Measurements from ENCODE around the gene SORBS2. TPM values are rescaled to one million over a fixed set of nuclear protein-coding genes. Genes with fewer than 3 reads are reported as not detected.

Gene SORBS2
- total RNA-seq, 1 experiment from 2014 or later, result 8.4 TPM

GRCh38 chr4:185576962-185577950 is 234.7 kb downstream of the SORBS2 start:
- no peaks in the 10 kb centered on the region for H3K27me3 ChIP-seq (ENCODE audit: control insufficient read depth, insufficient read depth, low read length)
- peaks cover 7% of the 10 kb centered on the region; the same call in 1 of the 2 replicates for H3K4me1 ChIP-seq (ENCODE audit: control insufficient read depth, insufficient read depth, low read length)
- CTCF ChIA-PET, result no interaction called here
- BruUV-seq (replicated peaks), result no TSS peak
- no peak overlapping the region for H3K27ac ChIP-seq (ENCODE audit: low read length)
- ATAC-seq (no peak), DNase-seq (ENCODE audit: low read depth, low spot score) (no peak)
- POLR2A ChIA-PET, result no interaction called here
- in situ Hi-C loops (cut with HindIII; ENCODE audit: low pct_unique_long_range_greater_than_20kb, low sequenced_read_pairs) (no loop called here), intact Hi-C loops (cut with micrococcal nuclease; ENCODE audit: unreplicated experiment) (no loop called here)
- H3K36me3 ChIP-seq (ENCODE audit: control insufficient read depth, insufficient read depth, low read length), result no peaks in the 10 kb centered on the region
- TF ChIP-seq REST (IDR thresholded peaks at IDR 0.05; ENCODE audit: insufficient read depth in 1 of 2, low read depth in 2 of 2, low read length in 1 of 2) (no peak), SIN3A (IDR thresholded peaks at IDR 0.05; ENCODE audit: borderline replicate concordance, insufficient read depth, low read depth, low read length) (no peak), CTCF (IDR thresholded peaks at IDR 0.05) (no peak), POLR2AphosphoS5 (IDR thresholded peaks at IDR 0.05; ENCODE audit: low read depth, low read length) (no peak), TCF7L2 (IDR thresholded peaks at IDR 0.05; ENCODE audit: low read depth, low read length) (no peak)
- no peaks in the 10 kb centered on the region for H3K9me3 ChIP-seq (ENCODE audit: control insufficient read depth, insufficient read depth, low read depth, low read length)
- no peak overlapping the region for H3K4me3 ChIP-seq (ENCODE audit: low read depth in 2 of 2, low read length in 2 of 2)

GRCh38 chr4:185576314-185576961 is 235.6 kb downstream of the SORBS2 start:
- H3K4me3 ChIP-seq (ENCODE audit: low read depth in 2 of 2, low read length in 2 of 2), result no peak overlapping the region
- peaks cover 7% of the 10 kb centered on the region; the same call in 1 of the 2 replicates for H3K4me1 ChIP-seq (ENCODE audit: control insufficient read depth, insufficient read depth, low read length)
- no TSS peak for BruUV-seq (replicated peaks)
- ATAC-seq, result no peak
- in situ Hi-C loops (cut with HindIII; ENCODE audit: low pct_unique_long_range_greater_than_20kb, low sequenced_read_pairs) (no loop called here), intact Hi-C loops (cut with micrococcal nuclease; ENCODE audit: unreplicated experiment) (no loop called here)
- ChIA-PET POLR2A (no interaction called here), CTCF (no interaction called here)
- TF ChIP-seq SIN3A (IDR thresholded peaks at IDR 0.05; ENCODE audit: borderline replicate concordance, insufficient read depth, low read depth, low read length), result no peak
- TF ChIP-seq TCF7L2 (IDR thresholded peaks at IDR 0.05; ENCODE audit: low read depth, low read length), result no peak
- TF ChIP-seq CTCF (IDR thresholded peaks at IDR 0.05), result no peak
- no peak for TF ChIP-seq REST (IDR thresholded peaks at IDR 0.05; ENCODE audit: insufficient read depth in 1 of 2, low read depth in 2 of 2, low read length in 1 of 2)
- no peak for TF ChIP-seq POLR2AphosphoS5 (IDR thresholded peaks at IDR 0.05; ENCODE audit: low read depth, low read length)
- H3K27me3 ChIP-seq (ENCODE audit: control insufficient read depth, insufficient read depth, low read length), result no peaks in the 10 kb centered on the region
- H3K27ac ChIP-seq (ENCODE audit: low read length), result no peak overlapping the region
- H3K36me3 ChIP-seq (ENCODE audit: control insufficient read depth, insufficient read depth, low read length), result no peaks in the 10 kb centered on the region
- no peaks in the 10 kb centered on the region for H3K9me3 ChIP-seq (ENCODE audit: control insufficient read depth, insufficient read depth, low read depth, low read length)
- no peak for DNase-seq (ENCODE audit: low read depth, low spot score)
